LoVo (cell line): ENCODE results near the gene UFSP1.
"Not testable (repeated sequence)": the region's sequence is repeated elsewhere in the genome, so short reads cannot be mapped to it uniquely, and the experiment has no call there.

Experiments used
- DNase-seq: peaks from one replicate; pipeline ENCODE4 v3.0.0-alpha.2; 2016; ENCODE audit warnings: low spot score

UFSP1 gene

GRCh38 chr7:100859856-100860255 is 29.7 kb downstream of the UFSP1 start:
- DNase-seq: no peak

- DNase-seq: no peak
These were observed 32.6 kb downstream of the UFSP1 start for GRCh38 chr7:100856871-100857282.

GRCh38 chr7:100855515-100855914 is 34.0 kb downstream of the UFSP1 start:
- no peak for DNase-seq

GRCh38 chr7:100854899-100855298 is 34.6 kb downstream of the UFSP1 start:
- not testable (repeated sequence) for DNase-seq

- DNase-seq: no peak
These were observed 35.2 kb downstream of the UFSP1 start for GRCh38 chr7:100854146-100854895.

GRCh38 chr7:100852048-100852872 is 37.3 kb downstream of the UFSP1 start, which contains the start of gene SLC12A9:
SLC12A9 (plus strand) TSS chr7:100852713; CDS start chr7:100854198, 1,485 bp downstream.
- peak; percentile 97 for DNase-seq

GRCh38 chr7:100847360-100847759 is 42.2 kb downstream of the UFSP1 start:
- no peak for DNase-seq

GRCh38 chr7:100840470-100841100 is 48.9 kb downstream of the UFSP1 start:
- DNase-seq: no peak

GRCh38 chr7:100839361-100839760 is 50.2 kb downstream of the UFSP1 start:
- DNase-seq: no peak
